Astrocyte (in vitro differentiated cells and primary cell): Measurements from ENCODE around the gene CFHR4. TPM values are rescaled to one million over a fixed set of nuclear protein-coding genes. Genes with fewer than 3 reads are reported as not detected.
"Not testable (repeated sequence)": the region's sequence is repeated elsewhere in the genome, so short reads cannot be mapped to it uniquely, and the experiment has no call there.

ENCODE experiments used
- DNase-seq: peaks from one replicate; pipeline ENCODE4 v3.0.0-alpha.2; 2010; ENCODE audit warnings: low read depth
- FAIRE-seq: peaks from 2 replicates; lab custom pipeline; 2011; peaks lifted over from hg19 to GRCh38; lab: Jason Lieb, UNC
- H2AFZ ChIP-seq: 2 replicates; pipeline ENCODE4 v1.6.0; 2012; ENCODE audit warnings: low read depth, low read length, inconsistent platforms
- H3K27ac ChIP-seq: 2 replicates; pipeline ENCODE4 v1.5.1; 2011; ENCODE audit warnings: low read depth, low read length, inconsistent platforms
- H3K27me3 ChIP-seq: 2 replicates; pipeline ENCODE4 v1.6.0; 2011; ENCODE audit warnings: low read length, inconsistent platforms; ENCODE audit not compliant: insufficient read depth
- H3K36me3 ChIP-seq: 2 replicates; pipeline ENCODE4 v1.5.1; 2011; ENCODE audit warnings: low read length, inconsistent platforms; ENCODE audit not compliant: insufficient read depth
- H3K4me1 ChIP-seq: 2 replicates; pipeline ENCODE4 v1.5.1; 2011; ENCODE audit warnings: low read length, inconsistent platforms; ENCODE audit not compliant: insufficient read depth
- H3K4me2 ChIP-seq: 2 replicates; pipeline ENCODE4 v1.6.0; 2012; ENCODE audit warnings: low read length, inconsistent platforms
- H3K4me3 ChIP-seq: 2 replicates; pipeline ENCODE4 v1.5.1; 2011; ENCODE audit warnings: low read depth, mild to moderate bottlenecking, low read length, inconsistent platforms; ENCODE audit not compliant: insufficient read depth
- H3K79me2 ChIP-seq: 2 replicates; pipeline ENCODE4 v1.6.0; 2012; ENCODE audit warnings: mild to moderate bottlenecking, low read length, inconsistent platforms; ENCODE audit not compliant: insufficient read depth
- H3K9ac ChIP-seq: 2 replicates; pipeline ENCODE4 v1.6.0; 2012; ENCODE audit warnings: mild to moderate bottlenecking, low read length, inconsistent platforms
- H3K9me3 ChIP-seq: 2 replicates; pipeline ENCODE4 v1.5.1; 2012; ENCODE audit warnings: low read depth, mild to moderate bottlenecking, low read length, inconsistent platforms; ENCODE audit not compliant: insufficient read depth
- H4K20me1 ChIP-seq: 2 replicates; pipeline ENCODE4 v1.6.0; 2012; ENCODE audit warnings: low read length, inconsistent platforms; ENCODE audit not compliant: insufficient read depth
- H3K27ac Mint-ChIP-seq: one replicate; pipeline ENCODE4 v1.8.0; 2021; ENCODE audit warnings: mild to moderate bottlenecking, mixed read lengths; ENCODE audit not compliant: unreplicated experiment
- H3K27me3 Mint-ChIP-seq: one replicate; pipeline ENCODE4 v1.8.0; 2021; ENCODE audit warnings: low read depth, mixed read lengths; ENCODE audit not compliant: unreplicated experiment
- H3K36me3 Mint-ChIP-seq: one replicate; pipeline ENCODE4 v1.8.0; 2021; ENCODE audit warnings: low read depth, mixed read lengths; ENCODE audit not compliant: unreplicated experiment
- H3K4me1 Mint-ChIP-seq: one replicate; pipeline ENCODE4 v1.8.0; 2021; ENCODE audit warnings: low read depth, mixed read lengths; ENCODE audit not compliant: unreplicated experiment
- H3K4me3 Mint-ChIP-seq: one replicate; pipeline ENCODE4 v1.8.0; 2021; ENCODE audit warnings: mild to moderate bottlenecking, moderate library complexity, mixed read lengths; ENCODE audit not compliant: unreplicated experiment
- H3K9me3 Mint-ChIP-seq: one replicate; pipeline ENCODE4 v1.8.0; 2021; ENCODE audit warnings: mild to moderate bottlenecking, mixed read lengths; ENCODE audit not compliant: unreplicated experiment
- EZH2 ChIP-seq: IDR thresholded peaks from 2 replicates; pipeline ENCODE4 v1.6.1; 2012; ENCODE audit warnings: mild to moderate bottlenecking, low read length, inconsistent platforms; ENCODE audit not compliant: insufficient read depth
- total RNA-seq: library from RNA; stranded (reverse); gene quantifications from 2 replicates; pipeline ENCODE4 v1.2.1, GENCODE V29; 2021
- TF ChIP-seq, protein P1 (sequence below): IDR thresholded peaks from 2 replicates; pipeline ENCODE4 v1.5.1; 2011; ENCODE audit warnings: low read depth, mild to moderate bottlenecking, inconsistent platforms, low read length, moderate library complexity; ENCODE audit not compliant: insufficient read depth

Gene CFHR4
- total RNA-seq, 1 donor from 2014 or later: not detected

GRCh38 chr1:196875935-196876334 lies 11.9 kb upstream of the CFHR4 start:
- no peak for FAIRE-seq
- no peak overlapping the region for H3K4me2 ChIP-seq

GRCh38 chr1:196877964-196878363 lies 9.9 kb upstream of the CFHR4 start:
- peak; percentile 1 for DNase-seq
- H3K27me3 ChIP-seq: no peaks in the 10 kb centered on the region

More at GRCh38 chr1:196875935-196876334, 11.9 kb upstream of the CFHR4 start:
- Mint-ChIP-seq H3K4me3 (no peak overlapping the region), H3K27me3 (peaks cover 17% of the 10 kb centered on the region), H3K27ac (no peak overlapping the region), H3K36me3 (no peaks in the 10 kb centered on the region), H3K4me1 (no peaks in the 10 kb centered on the region), H3K9me3 (no peaks in the 10 kb centered on the region)
- Histone ChIP-seq H2AFZ (no peak overlapping the region), H3K4me3 (no peak overlapping the region), H3K36me3 (no peaks in the 10 kb centered on the region), H3K27ac (no peak overlapping the region), H3K4me1 (no peaks in the 10 kb centered on the region), H3K79me2 (no peaks in the 10 kb centered on the region), H4K20me1 (no peaks in the 10 kb centered on the region), H3K27me3 (no peaks in the 10 kb centered on the region), H3K9ac (no peak overlapping the region), H3K9me3 (no peaks in the 10 kb centered on the region)
- no peak for DNase-seq
- TF ChIP-seq, protein P1, sequence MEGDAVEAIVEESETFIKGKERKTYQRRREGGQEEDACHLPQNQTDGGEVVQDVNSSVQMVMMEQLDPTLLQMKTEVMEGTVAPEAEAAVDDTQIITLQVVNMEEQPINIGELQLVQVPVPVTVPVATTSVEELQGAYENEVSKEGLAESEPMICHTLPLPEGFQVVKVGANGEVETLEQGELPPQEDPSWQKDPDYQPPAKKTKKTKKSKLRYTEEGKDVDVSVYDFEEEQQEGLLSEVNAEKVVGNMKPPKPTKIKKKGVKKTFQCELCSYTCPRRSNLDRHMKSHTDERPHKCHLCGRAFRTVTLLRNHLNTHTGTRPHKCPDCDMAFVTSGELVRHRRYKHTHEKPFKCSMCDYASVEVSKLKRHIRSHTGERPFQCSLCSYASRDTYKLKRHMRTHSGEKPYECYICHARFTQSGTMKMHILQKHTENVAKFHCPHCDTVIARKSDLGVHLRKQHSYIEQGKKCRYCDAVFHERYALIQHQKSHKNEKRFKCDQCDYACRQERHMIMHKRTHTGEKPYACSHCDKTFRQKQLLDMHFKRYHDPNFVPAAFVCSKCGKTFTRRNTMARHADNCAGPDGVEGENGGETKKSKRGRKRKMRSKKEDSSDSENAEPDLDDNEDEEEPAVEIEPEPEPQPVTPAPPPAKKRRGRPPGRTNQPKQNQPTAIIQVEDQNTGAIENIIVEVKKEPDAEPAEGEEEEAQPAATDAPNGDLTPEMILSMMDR: no peak
- no peak for TF ChIP-seq EZH2

DNA sequence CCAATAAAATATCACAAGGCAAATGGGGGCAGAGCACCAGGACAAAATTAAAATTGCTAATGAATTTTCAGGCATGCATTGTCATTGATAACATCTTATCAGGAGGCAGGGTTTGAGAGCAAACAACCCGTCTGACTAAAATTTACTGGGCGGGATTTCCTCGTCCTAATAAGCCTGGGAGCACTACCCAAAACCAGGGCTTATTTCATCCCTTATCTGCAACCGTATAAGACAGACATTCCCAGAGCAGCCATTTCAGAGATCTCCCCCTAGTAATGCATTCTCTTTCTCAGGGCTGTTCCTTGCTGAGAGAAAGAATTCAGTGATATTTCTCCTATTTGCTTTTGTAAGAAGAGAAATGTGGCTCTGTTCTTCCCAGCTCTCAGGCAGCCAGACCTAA lies 1.3 kb upstream of the CFHR4 start:
- not testable (repeated sequence) for H3K36me3 Mint-ChIP-seq, H3K27ac Mint-ChIP-seq, H3K27me3 Mint-ChIP-seq, FAIRE-seq, H3K4me3 Mint-ChIP-seq, H4K20me1 ChIP-seq, H3K27me3 ChIP-seq, H3K79me2 ChIP-seq, H3K4me2 ChIP-seq, H3K4me3 ChIP-seq, H3K27ac ChIP-seq, H3K9me3 ChIP-seq, H3K4me1 ChIP-seq, H2AFZ ChIP-seq, H3K36me3 ChIP-seq, H3K9ac ChIP-seq, H3K4me1 Mint-ChIP-seq, DNase-seq, H3K9me3 Mint-ChIP-seq

More at GRCh38 chr1:196877964-196878363, 9.9 kb upstream of the CFHR4 start:
- no peak overlapping the region for H3K27ac Mint-ChIP-seq
- Histone ChIP-seq H4K20me1 (no peaks in the 10 kb centered on the region), H3K4me3 (peak overlapping the region; percentile 33), H3K4me2 (peak overlapping the region; percentile 80), H3K36me3 (no peaks in the 10 kb centered on the region), H3K9me3 (no peaks in the 10 kb centered on the region), H3K9ac (no peak overlapping the region), H3K79me2 (no peaks in the 10 kb centered on the region), H3K4me1 (no peaks in the 10 kb centered on the region), H2AFZ (peak overlapping the region; percentile 59), H3K27ac (no peak overlapping the region)
- H3K27me3 Mint-ChIP-seq: peaks cover 22% of the 10 kb centered on the region
- TF ChIP-seq, protein P1: no peak
- TF ChIP-seq EZH2: no peak
- peaks cover 7% of the 10 kb centered on the region for H3K9me3 Mint-ChIP-seq
- peak overlapping the region; percentile 36 for H3K4me3 Mint-ChIP-seq
- H3K4me1 Mint-ChIP-seq: no peaks in the 10 kb centered on the region
- no peak for FAIRE-seq
- H3K36me3 Mint-ChIP-seq: no peaks in the 10 kb centered on the region
